ENCODE data around the gene LETM1. TPM values are rescaled to one million over a fixed set of nuclear protein-coding genes. Genes with fewer than 3 reads are reported as not detected.

Gene LETM1
- total RNA-seq, 2 experiments from 2014 or later, result 58.3 to 66.8 TPM

DNA sequence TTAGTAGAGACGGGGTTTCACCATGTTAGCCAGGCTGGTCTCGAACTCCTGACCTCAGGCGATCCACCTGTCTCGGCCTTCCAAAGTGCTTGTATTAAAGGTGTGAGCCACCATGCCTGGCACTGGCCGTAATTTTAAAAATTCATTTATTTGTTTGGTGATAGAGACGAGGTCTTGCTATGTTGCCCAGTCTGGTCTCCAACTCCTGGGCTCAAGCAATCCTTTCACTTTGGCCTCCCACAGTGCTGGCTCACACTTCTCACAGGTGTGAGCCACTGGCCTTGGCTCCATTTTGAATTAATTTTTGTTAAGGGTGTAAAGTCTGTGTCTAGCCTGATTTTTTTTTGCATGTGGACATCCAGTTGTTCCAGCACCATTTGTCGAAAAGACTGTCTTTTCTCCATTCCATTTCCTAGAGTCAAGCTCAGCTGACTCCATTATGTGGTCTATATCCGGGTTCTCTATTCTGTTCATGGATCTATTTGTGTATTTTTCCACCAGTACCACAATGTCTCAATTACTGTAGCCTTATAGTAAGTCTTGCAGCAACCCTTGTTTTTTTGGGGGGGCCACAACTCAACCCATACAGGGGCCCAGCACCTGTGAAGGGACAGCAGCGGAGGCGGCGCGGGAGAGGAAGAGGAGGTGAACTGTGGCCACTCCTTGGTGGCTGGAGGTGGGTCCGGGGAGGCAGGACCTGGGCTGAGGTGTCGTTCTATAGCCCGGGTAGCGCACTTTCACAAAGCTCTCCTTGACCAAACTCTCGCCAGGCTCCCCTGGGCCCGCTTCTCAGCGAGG, 13.8 kb upstream of the LETM1 start:
- peaks cover 30% of the 10 kb centered on the region for H3K4me1 ChIP-seq (ENCODE audit: insufficient read depth, low read length, poor library complexity, severe bottlenecking)
- no peaks in the 10 kb centered on the region for H3K9me2 ChIP-seq (ENCODE audit: insufficient read depth, low read length)
- BruUV-seq (replicated peaks), result TSS peak; percentile 81
- peaks cover 22% of the 10 kb centered on the region for H4K20me1 ChIP-seq (ENCODE audit: insufficient read depth, low read length)
- ChIA-PET CTCF (ENCODE audit: unreplicated experiment) (no interaction called here), POLR2A (interaction anchor here (0.7 to 1.7 kb wide), 3 partner anchors 8 to 15 kb away, joined by 3 to 4 read pairs (median 3); no protein-coding TSS in a partner anchor)
- H3K27ac ChIP-seq (ENCODE audit: low read depth, low read length, poor library complexity, severe bottlenecking), result peak overlapping the region; percentile 88
- H3K9me3 ChIP-seq (ENCODE audit: low read length), result no peaks in the 10 kb centered on the region
- H2AFZ ChIP-seq (ENCODE audit: low read length), result peak overlapping the region; percentile 31; the same call in 1 of the 2 replicates
- peak overlapping the region; percentile 77 for H3K4me3 ChIP-seq (ENCODE audit: low read depth, low read length, poor library complexity, severe bottlenecking)
- peaks cover 29% of the 10 kb centered on the region for H3K79me2 ChIP-seq (ENCODE audit: insufficient read depth, low read depth, low read length)
- no peak for DNase-seq (ENCODE audit: low spot score)
- TF ChIP-seq, protein P1, sequence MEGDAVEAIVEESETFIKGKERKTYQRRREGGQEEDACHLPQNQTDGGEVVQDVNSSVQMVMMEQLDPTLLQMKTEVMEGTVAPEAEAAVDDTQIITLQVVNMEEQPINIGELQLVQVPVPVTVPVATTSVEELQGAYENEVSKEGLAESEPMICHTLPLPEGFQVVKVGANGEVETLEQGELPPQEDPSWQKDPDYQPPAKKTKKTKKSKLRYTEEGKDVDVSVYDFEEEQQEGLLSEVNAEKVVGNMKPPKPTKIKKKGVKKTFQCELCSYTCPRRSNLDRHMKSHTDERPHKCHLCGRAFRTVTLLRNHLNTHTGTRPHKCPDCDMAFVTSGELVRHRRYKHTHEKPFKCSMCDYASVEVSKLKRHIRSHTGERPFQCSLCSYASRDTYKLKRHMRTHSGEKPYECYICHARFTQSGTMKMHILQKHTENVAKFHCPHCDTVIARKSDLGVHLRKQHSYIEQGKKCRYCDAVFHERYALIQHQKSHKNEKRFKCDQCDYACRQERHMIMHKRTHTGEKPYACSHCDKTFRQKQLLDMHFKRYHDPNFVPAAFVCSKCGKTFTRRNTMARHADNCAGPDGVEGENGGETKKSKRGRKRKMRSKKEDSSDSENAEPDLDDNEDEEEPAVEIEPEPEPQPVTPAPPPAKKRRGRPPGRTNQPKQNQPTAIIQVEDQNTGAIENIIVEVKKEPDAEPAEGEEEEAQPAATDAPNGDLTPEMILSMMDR (conservative IDR thresholded peaks at IDR 0.05; ENCODE audit: low read length), result no peak
- no peak for TF ChIP-seq EZH2phosphoT487 (IDR thresholded peaks at IDR 0.05; ENCODE audit: borderline replicate concordance, low read depth, low read length)
- intact Hi-C loops (cut with micrococcal nuclease; ENCODE audit: unreplicated experiment), result loop anchor here (1.0 to 2.0 kb wide), 3 partner anchors 13 to 621 kb away; partner anchors contain the start of genes CTBP1, LETM1 and SLBP
- H3K36me3 ChIP-seq (ENCODE audit: insufficient read depth, low read length), result peaks cover 15% of the 10 kb centered on the region; the same call in 1 of the 2 replicates
- peak overlapping the region; percentile 75 for H3K4me2 ChIP-seq (ENCODE audit: low read length)

DNA sequence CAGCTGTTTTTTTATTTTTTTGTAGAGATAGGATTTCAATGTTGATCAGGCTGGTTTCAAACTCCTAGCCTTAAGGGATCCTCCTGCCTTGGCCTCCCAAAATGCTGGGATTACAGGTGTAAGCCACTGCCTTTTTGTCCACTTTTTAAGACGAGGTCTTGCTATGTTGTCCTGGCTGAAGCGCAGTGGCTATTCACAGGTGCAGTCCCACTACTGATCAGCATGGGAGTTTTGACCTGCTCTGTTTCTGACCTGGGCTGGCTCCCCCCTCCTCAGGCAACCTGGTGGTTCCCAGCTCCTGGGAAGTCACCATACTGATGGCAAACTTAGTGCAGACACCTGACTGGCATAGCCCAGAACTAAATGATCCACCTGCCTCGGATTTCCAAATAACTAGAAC, 13.0 kb upstream of the LETM1 start:
- intact Hi-C loops (cut with micrococcal nuclease; ENCODE audit: unreplicated experiment), result no loop called here
- no peak overlapping the region for H2AFZ ChIP-seq (ENCODE audit: low read length)
- H3K36me3 ChIP-seq (ENCODE audit: insufficient read depth, low read length), result peaks cover 7% of the 10 kb centered on the region; the same call in 1 of the 2 replicates
- peaks cover 20% of the 10 kb centered on the region for H3K79me2 ChIP-seq (ENCODE audit: insufficient read depth, low read depth, low read length)
- no TSS peak for BruUV-seq (replicated peaks)
- no peak overlapping the region for H3K27ac ChIP-seq (ENCODE audit: low read depth, low read length, poor library complexity, severe bottlenecking)
- ChIA-PET CTCF (ENCODE audit: unreplicated experiment) (no interaction called here), POLR2A (no interaction called here)
- no peak for TF ChIP-seq EZH2phosphoT487 (IDR thresholded peaks at IDR 0.05; ENCODE audit: borderline replicate concordance, low read depth, low read length)
- TF ChIP-seq, protein P1 (conservative IDR thresholded peaks at IDR 0.05; ENCODE audit: low read length), result no peak
- no peaks in the 10 kb centered on the region for H3K9me2 ChIP-seq (ENCODE audit: insufficient read depth, low read length)
- no peak overlapping the region for H3K4me3 ChIP-seq (ENCODE audit: low read depth, low read length, poor library complexity, severe bottlenecking)
- no peak overlapping the region for H3K4me2 ChIP-seq (ENCODE audit: low read length)
- DNase-seq (ENCODE audit: low spot score), result no peak
- H3K9me3 ChIP-seq (ENCODE audit: low read length), result no peaks in the 10 kb centered on the region
- H3K4me1 ChIP-seq (ENCODE audit: insufficient read depth, low read length, poor library complexity, severe bottlenecking), result peaks cover 22% of the 10 kb centered on the region
- H4K20me1 ChIP-seq (ENCODE audit: insufficient read depth, low read length), result peaks cover 13% of the 10 kb centered on the region; the same call in 1 of the 2 replicates

DNA sequence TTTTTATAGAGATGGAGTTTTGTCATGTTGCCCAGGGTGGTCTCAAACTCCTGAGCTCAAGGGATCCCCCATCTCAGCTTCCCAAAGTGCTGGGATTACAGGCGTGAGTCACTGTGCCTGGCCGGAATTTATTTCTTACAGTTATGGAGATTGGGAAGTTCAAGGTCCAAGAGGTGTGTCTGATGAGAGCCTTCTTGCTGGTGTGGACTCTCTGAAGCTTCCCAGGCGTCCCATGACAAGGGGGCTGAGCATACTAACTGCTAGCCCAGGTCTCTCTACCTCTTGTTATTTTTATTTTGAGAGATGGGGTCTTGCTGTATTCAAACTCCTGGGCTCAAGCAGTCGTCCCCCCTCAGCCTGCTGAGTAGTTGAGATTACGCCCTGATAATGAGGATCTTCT, 12.3 kb upstream of the LETM1 start:
- no TSS peak for BruUV-seq (replicated peaks)
- TF ChIP-seq EZH2phosphoT487 (IDR thresholded peaks at IDR 0.05; ENCODE audit: borderline replicate concordance, low read depth, low read length), result no peak
- TF ChIP-seq, protein P1 (conservative IDR thresholded peaks at IDR 0.05; ENCODE audit: low read length), result no peak
- Histone ChIP-seq H3K36me3 (ENCODE audit: insufficient read depth, low read length) (peaks cover 4% of the 10 kb centered on the region; the same call in 1 of the 2 replicates), H3K79me2 (ENCODE audit: insufficient read depth, low read depth, low read length) (peaks cover 14% of the 10 kb centered on the region), H3K9me2 (ENCODE audit: insufficient read depth, low read length) (no peaks in the 10 kb centered on the region), H3K9me3 (ENCODE audit: low read length) (no peaks in the 10 kb centered on the region), H3K27ac (ENCODE audit: low read depth, low read length, poor library complexity, severe bottlenecking) (no peak overlapping the region), H3K4me1 (ENCODE audit: insufficient read depth, low read length, poor library complexity, severe bottlenecking) (peaks cover 15% of the 10 kb centered on the region), H2AFZ (ENCODE audit: low read length) (no peak overlapping the region), H3K4me3 (ENCODE audit: low read depth, low read length, poor library complexity, severe bottlenecking) (no peak overlapping the region), H3K4me2 (ENCODE audit: low read length) (no peak overlapping the region), H4K20me1 (ENCODE audit: insufficient read depth, low read length) (peaks cover 7% of the 10 kb centered on the region; the same call in 1 of the 2 replicates)
- intact Hi-C loops (cut with micrococcal nuclease; ENCODE audit: unreplicated experiment), result no loop called here
- POLR2A ChIA-PET, result interaction anchor here (0.6 kb wide), 1 partner anchor 31 kb away, joined by 5 read pairs; no protein-coding TSS in a partner anchor
- DNase-seq (ENCODE audit: low spot score), result no peak
- CTCF ChIA-PET (ENCODE audit: unreplicated experiment), result no interaction called here

Data from OCI-LY7 (cell line).